ENCODE results near the gene SYTL3. TPM values are rescaled to one million over a fixed set of nuclear protein-coding genes. Genes with fewer than 3 reads are reported as not detected.

SYTL3 gene
- total RNA-seq, 1 experiment from 2014 or later = 14.2 TPM

DNA sequence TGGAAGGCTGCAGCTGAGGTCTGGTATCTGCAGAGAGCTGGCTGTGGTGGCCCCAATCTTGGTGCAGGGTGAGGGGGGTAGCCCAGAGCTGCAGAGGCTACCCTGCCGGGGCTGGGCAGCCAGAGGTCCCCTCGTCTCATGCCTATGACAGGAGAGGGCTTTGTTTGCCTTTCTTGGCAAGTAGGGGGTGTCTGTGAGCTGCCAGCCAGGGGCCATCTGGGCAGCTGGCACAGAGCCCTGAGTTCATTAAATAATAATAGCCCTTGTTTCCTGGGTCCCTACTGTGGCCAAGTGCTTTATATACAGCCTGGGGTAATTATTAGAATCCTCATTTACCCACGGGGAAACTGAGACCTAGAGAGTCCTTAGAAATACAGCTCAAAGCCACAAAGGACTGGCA is 102.8 kb downstream of the SYTL3 start:
- CTCF ChIA-PET = interaction anchor here (0.7 to 1.7 kb wide), 7 partner anchors 11 to 480 kb away, joined by 3 to 7 read pairs (median 3); partner anchors contain the start of gene DYNLT1
- TF ChIP-seq, protein P1, sequence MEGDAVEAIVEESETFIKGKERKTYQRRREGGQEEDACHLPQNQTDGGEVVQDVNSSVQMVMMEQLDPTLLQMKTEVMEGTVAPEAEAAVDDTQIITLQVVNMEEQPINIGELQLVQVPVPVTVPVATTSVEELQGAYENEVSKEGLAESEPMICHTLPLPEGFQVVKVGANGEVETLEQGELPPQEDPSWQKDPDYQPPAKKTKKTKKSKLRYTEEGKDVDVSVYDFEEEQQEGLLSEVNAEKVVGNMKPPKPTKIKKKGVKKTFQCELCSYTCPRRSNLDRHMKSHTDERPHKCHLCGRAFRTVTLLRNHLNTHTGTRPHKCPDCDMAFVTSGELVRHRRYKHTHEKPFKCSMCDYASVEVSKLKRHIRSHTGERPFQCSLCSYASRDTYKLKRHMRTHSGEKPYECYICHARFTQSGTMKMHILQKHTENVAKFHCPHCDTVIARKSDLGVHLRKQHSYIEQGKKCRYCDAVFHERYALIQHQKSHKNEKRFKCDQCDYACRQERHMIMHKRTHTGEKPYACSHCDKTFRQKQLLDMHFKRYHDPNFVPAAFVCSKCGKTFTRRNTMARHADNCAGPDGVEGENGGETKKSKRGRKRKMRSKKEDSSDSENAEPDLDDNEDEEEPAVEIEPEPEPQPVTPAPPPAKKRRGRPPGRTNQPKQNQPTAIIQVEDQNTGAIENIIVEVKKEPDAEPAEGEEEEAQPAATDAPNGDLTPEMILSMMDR (IDR thresholded peaks at IDR 0.05; ENCODE audit: unreplicated experiment) = peak; percentile 23
- Mint-ChIP-seq H3K4me3 (ENCODE audit: low read depth, unreplicated experiment) (no peak overlapping the region), H3K27ac (ENCODE audit: unreplicated experiment) (peak overlapping the region; percentile 54), H3K27me3 (ENCODE audit: unreplicated experiment) (no peaks in the 10 kb centered on the region), H3K4me1 (ENCODE audit: low read depth, unreplicated experiment) (peaks cover 33% of the 10 kb centered on the region), H3K9me3 (ENCODE audit: low read depth, unreplicated experiment) (no peaks in the 10 kb centered on the region), H3K36me3 (ENCODE audit: insufficient read depth, unreplicated experiment) (peaks cover 65% of the 10 kb centered on the region)
- DNase-seq = peak; percentile 70
- intact Hi-C loops (cut with micrococcal nuclease; ENCODE audit: unreplicated experiment) = loop anchor here (1.0 to 5.0 kb wide), 2 partner anchors 45 to 220 kb away; no protein-coding TSS in a partner anchor
- BruUV-seq (replicated peaks) = no TSS peak

DNA sequence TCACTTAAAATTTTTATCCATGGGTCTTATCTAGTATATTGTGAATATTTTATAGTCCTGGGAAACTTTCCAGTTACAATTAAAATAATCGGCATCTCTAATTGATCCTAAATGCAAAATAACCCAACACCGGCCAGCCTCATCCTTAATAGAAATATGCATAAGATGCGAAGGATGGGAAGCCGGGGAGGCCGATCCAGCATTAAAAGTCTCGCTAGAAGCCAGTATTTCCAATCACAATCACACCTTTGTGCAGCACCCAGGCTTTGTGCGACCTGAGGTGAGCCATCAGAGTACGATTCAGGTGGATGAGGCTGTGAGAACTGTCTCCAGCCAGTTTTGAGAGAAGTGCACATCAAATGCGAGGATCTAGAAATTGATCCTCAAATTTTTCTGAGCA is 104.0 kb downstream of the SYTL3 start:
- peaks cover 74% of the 10 kb centered on the region for H3K36me3 Mint-ChIP-seq (ENCODE audit: insufficient read depth, unreplicated experiment)
- TF ChIP-seq, protein P1 (IDR thresholded peaks at IDR 0.05; ENCODE audit: unreplicated experiment) = no peak
- no peaks in the 10 kb centered on the region for H3K27me3 Mint-ChIP-seq (ENCODE audit: unreplicated experiment)
- no peak for DNase-seq
- peaks cover 33% of the 10 kb centered on the region for H3K4me1 Mint-ChIP-seq (ENCODE audit: low read depth, unreplicated experiment)
- no peak overlapping the region for H3K4me3 Mint-ChIP-seq (ENCODE audit: low read depth, unreplicated experiment)
- no peak overlapping the region for H3K27ac Mint-ChIP-seq (ENCODE audit: unreplicated experiment)
- no peaks in the 10 kb centered on the region for H3K9me3 Mint-ChIP-seq (ENCODE audit: low read depth, unreplicated experiment)
- BruUV-seq (replicated peaks) = no TSS peak
- intact Hi-C loops (cut with micrococcal nuclease; ENCODE audit: unreplicated experiment) = loop anchor here (5.0 kb wide), 1 partner anchor 47 kb away; no protein-coding TSS in a partner anchor
- CTCF ChIA-PET = interaction anchor here (1.7 kb wide), 1 partner anchor 9 kb away, joined by 5 read pairs; no protein-coding TSS in a partner anchor

DNA sequence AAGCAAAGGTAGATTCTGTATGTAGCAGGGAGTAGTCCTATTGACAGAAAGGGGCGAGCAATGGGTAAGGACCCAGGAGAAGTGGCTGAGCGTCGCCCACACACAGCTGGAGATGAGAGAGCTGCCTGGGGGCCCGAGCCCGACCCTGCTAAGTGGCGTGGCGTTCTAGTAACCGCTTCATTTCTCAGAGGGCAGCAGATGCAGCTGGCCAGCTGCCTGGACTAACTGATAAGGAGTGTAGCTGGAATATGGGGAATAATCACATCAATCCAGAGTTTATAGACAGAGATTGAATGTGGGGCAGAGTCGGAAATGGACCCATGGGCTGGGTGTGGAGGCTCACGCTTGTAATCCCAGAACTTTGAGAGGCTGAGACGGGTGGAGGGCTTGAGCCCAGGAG is 104.9 kb downstream of the SYTL3 start:
- Mint-ChIP-seq H3K4me1 (ENCODE audit: low read depth, unreplicated experiment) (peaks cover 31% of the 10 kb centered on the region), H3K9me3 (ENCODE audit: low read depth, unreplicated experiment) (no peaks in the 10 kb centered on the region), H3K27ac (ENCODE audit: unreplicated experiment) (peak overlapping the region; percentile 24), H3K4me3 (ENCODE audit: low read depth, unreplicated experiment) (no peak overlapping the region), H3K27me3 (ENCODE audit: unreplicated experiment) (no peaks in the 10 kb centered on the region), H3K36me3 (ENCODE audit: insufficient read depth, unreplicated experiment) (peaks cover 76% of the 10 kb centered on the region)
- CTCF ChIA-PET = no interaction called here
- no peak for DNase-seq
- intact Hi-C loops (cut with micrococcal nuclease; ENCODE audit: unreplicated experiment) = loop anchor here (5.0 kb wide), 1 partner anchor 47 kb away; no protein-coding TSS in a partner anchor
- TF ChIP-seq, protein P1 (IDR thresholded peaks at IDR 0.05; ENCODE audit: unreplicated experiment) = no peak
- BruUV-seq (replicated peaks) = no TSS peak

DNA sequence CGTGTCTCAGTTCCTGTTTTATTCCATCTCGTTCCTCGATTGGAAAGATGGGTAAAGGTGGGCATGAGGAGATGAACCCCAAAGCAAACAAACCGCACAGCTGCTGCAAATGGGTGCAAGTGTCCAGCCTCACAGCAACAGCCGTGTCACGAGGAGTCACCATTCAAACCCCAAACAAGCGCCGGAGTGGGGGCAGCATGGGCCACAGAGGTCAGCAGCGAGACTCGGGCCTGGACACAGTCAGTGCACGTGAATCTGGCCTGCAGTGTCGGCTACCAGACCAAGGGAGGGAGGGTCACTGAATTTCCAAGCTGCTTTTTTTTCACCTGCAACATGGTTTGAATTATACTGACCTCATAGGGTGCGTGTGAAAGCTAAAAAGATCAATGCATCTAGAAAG is 105.8 kb downstream of the SYTL3 start:
- DNase-seq = no peak
- H3K4me1 Mint-ChIP-seq (ENCODE audit: low read depth, unreplicated experiment) = peaks cover 22% of the 10 kb centered on the region
- CTCF ChIA-PET = no interaction called here
- H3K9me3 Mint-ChIP-seq (ENCODE audit: low read depth, unreplicated experiment) = no peaks in the 10 kb centered on the region
- no peak overlapping the region for H3K27ac Mint-ChIP-seq (ENCODE audit: unreplicated experiment)
- H3K27me3 Mint-ChIP-seq (ENCODE audit: unreplicated experiment) = no peaks in the 10 kb centered on the region
- no TSS peak for BruUV-seq (replicated peaks)
- peaks cover 76% of the 10 kb centered on the region for H3K36me3 Mint-ChIP-seq (ENCODE audit: insufficient read depth, unreplicated experiment)
- TF ChIP-seq, protein P1 (IDR thresholded peaks at IDR 0.05; ENCODE audit: unreplicated experiment) = no peak
- no peak overlapping the region for H3K4me3 Mint-ChIP-seq (ENCODE audit: low read depth, unreplicated experiment)
- intact Hi-C loops (cut with micrococcal nuclease; ENCODE audit: unreplicated experiment) = no loop called here

Data from Calu3 (cell line).